GM12801 (cell line): Measurements from ENCODE around the gene IQCC.

ENCODE experiments used
- CTCF ChIP-seq: IDR thresholded peaks from one replicate; pipeline ENCODE4 v1.5.1; 2011; ENCODE audit warnings: control low read depth; ENCODE audit not compliant: insufficient read length; ENCODE audit errors: extremely low read depth

The IQCC gene

GRCh38 chr1:32221581-32221979 lies 16.1 kb downstream of the IQCC start:
- TF ChIP-seq CTCF: no peak

- TF ChIP-seq CTCF: no peak
Observed at GRCh38 chr1:32221980-32222755, 16.7 kb downstream of the IQCC start, which contains the start of the genes EIF3I and TMEM234. TSS of gene EIF3I (plus strand) at chr1:32222407. CDS start at chr1:32222442, 35 bp downstream. TSS of gene TMEM234 (minus strand) at chr1:32222353. CDS start at chr1:32222322, 31 bp downstream.

GRCh38 chr1:32223683-32224082 lies 18.2 kb downstream of the IQCC start:
- no peak for TF ChIP-seq CTCF

DNA sequence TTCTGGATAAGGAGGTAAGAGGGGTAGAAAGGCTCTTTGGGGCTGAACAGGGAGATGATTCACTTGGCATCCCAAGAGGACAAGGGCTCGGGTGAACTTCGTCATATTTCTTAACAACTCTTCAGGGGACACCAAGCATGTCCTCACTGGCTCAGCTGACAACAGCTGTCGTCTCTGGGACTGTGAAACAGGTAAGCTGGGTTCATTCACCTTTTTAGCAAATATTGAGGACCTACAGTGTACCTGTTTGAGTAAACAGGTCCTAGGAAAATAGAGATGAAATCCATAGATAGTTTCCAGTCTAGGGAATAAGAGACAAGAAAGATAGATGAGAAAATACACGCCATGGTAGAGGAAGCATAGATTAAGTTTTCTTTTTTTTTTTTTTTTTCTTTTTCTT lies 18.8 kb downstream of the IQCC start:
- TF ChIP-seq CTCF: no peak

- no peak for TF ChIP-seq CTCF
Observed at GRCh38 chr1:32228771-32229170, 23.3 kb downstream of the IQCC start.

GRCh38 chr1:32231843-32232432 lies 26.5 kb downstream of the IQCC start:
- no peak for TF ChIP-seq CTCF

DNA sequence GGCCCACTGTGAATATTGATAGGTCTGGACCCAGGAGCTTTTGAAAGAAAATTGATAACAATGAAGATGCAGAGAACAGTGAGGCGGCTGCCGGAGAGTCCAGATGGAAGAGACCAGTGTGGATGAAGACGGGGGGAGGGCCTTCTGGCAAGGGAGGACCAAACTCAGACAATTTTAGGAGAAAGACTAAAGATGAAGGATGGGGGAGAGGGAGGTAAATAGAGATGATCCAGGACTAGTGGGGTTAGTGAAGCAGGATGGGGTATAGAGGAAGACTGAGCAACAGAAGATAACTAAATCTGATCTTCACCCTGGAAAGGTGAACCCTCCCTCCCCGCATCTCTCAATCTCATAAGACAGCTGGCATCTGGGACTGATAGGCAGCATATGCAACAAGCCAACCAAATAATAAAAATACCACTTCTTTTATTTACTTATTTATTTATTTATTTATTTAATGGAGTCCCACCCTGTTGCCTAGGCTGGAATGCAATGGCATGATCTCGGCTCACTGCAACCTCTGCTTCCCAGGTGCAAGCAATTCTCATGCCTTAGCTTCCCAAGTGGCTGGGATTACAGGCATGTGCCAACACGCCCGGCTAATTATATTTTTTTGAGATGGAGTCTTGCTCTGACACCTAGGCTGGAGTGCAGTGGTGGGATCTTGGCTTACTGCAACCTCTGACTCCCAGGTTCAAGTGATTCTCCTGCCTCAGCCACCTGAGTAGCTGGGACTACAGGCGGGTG lies 27.3 kb downstream of the IQCC start:
- TF ChIP-seq CTCF: no peak
